HCT116 (cell line): ENCODE results near the gene ZNF311. TPM values are rescaled to one million over a fixed set of nuclear protein-coding genes. Genes with fewer than 3 reads are reported as not detected.

Source experiments
- ATAC-seq: fragments of 200-7000 bp; cut with Tn5 transposase; 2 replicates; pipeline ENCODE4 v1.9.1; 2020; ENCODE audit warnings: mild to moderate bottlenecking, moderate library complexity
- BruUV-seq: library from RNA; stranded (reverse); fragments of 400-500 nt; replicated peaks from 2 replicates; lab custom pipeline; 2021; lab: Mats Ljungman, UMichigan
- CTCF ChIA-PET: fragments of 300-600 bp; sonication (Branson Sonifier 250); formaldehyde crosslinking; loops from one replicate; lab custom pipeline; 2021; ENCODE audit warnings: antibody characterized with exemption; lab: Charles Lee
- POLR2A ChIA-PET: fragments of 300-600, 350-600 bp; sonication (Branson Sonifier 250); formaldehyde crosslinking; loops from one replicate; lab custom pipeline; 2021; ENCODE audit warnings: antibody characterized with exemption; lab: Charles Lee
- RAD21 ChIA-PET, 2 experiments: fragments of 300-600 bp; sonication (Branson Sonifier 250); formaldehyde crosslinking; loops; one replicate each; lab custom pipeline; 2023; ENCODE audit warnings: low total read pairs in 2 of 2; ENCODE audit not compliant: uncharacterized antibody in 2 of 2, unreplicated experiment in 2 of 2, low non-redundant PET in 1 of 2; lab: Charles Lee
- DNase-seq: peaks from one replicate; pipeline ENCODE4 v3.0.0-alpha.2; 2010; ENCODE audit warnings: low read depth, low spot score
- H2AFZ ChIP-seq: fragments of 200-600 bp; shearing (Covaris generic), sonication (generic); 2 replicates; pipeline ENCODE4 v1.6.1; 2017; ENCODE audit warnings: low read depth, mixed run types, mixed read lengths, antibody characterized with exemption, low read length; ENCODE audit not compliant: poor library complexity, severe bottlenecking
- H3K27ac ChIP-seq: 2 replicates; pipeline ENCODE4 v1.5.1; 2012; ENCODE audit warnings: low read depth, low read length
- H3K27me3 ChIP-seq: fragments of 200-600 bp; sonication (generic); 2 replicates; pipeline ENCODE4 v1.6.1; 2016; ENCODE audit warnings: mixed run types, low read length, mixed read lengths; ENCODE audit not compliant: insufficient read depth
- H3K36me3 ChIP-seq, 2 experiments: fragments of 200-500 bp in 1 of 2; fragments of 200-600 bp in 1 of 2; sonication (Bioruptor generic) in 1 of 2; sonication (generic) in 1 of 2; 2 replicates each; pipeline versions ENCODE4 v1.5.1 to v1.6.1; 2014 to 2016; ENCODE audit warnings: low read length in 2 of 2, inconsistent platforms in 1 of 2, mixed read lengths in 1 of 2, mixed run types in 1 of 2; ENCODE audit not compliant: insufficient read depth in 2 of 2, control insufficient read depth in 1 of 2
- H3K4me1 ChIP-seq, 2 experiments: fragments of 200-600 bp in 1 of 2; sonication (generic) in 1 of 2; 2 replicates each; pipeline versions ENCODE4 v1.5.1 to v1.6.1; 2012 to 2017; ENCODE audit warnings: low read length in 2 of 2, inconsistent platforms in 1 of 2, mild to moderate bottlenecking in 1 of 2, mixed read lengths in 1 of 2, mixed run types in 1 of 2, moderate library complexity in 1 of 2; ENCODE audit not compliant: insufficient read depth in 2 of 2, control insufficient read depth in 1 of 2
- H3K4me2 ChIP-seq: fragments of 200-600 bp; sonication (generic); 2 replicates; pipeline ENCODE4 v1.6.1; 2017; ENCODE audit warnings: mixed run types, low read length, mixed read lengths
- H3K4me3 ChIP-seq, 2 experiments: fragments of 200-600 bp in 1 of 2; sonication (generic) in 1 of 2; replicated peaks in 1 of 2; 2 replicates each; pipeline ENCODE4 v1.5.1; 2011 to 2016; ENCODE audit warnings: low read length in 2 of 2, control low read depth in 1 of 2, low read depth in 1 of 2, mild to moderate bottlenecking in 1 of 2, mixed read lengths in 1 of 2, mixed run types in 1 of 2
- H3K79me2 ChIP-seq: fragments of 200-600 bp; sonication (generic); 2 replicates; pipeline ENCODE4 v1.6.1; 2017; ENCODE audit warnings: mild to moderate bottlenecking, mixed run types, low read length, moderate library complexity, mixed read lengths; ENCODE audit not compliant: insufficient read depth
- H3K9ac ChIP-seq: fragments of 200-600 bp; sonication (generic); 2 replicates; pipeline ENCODE4 v1.6.1; 2016; ENCODE audit warnings: low read length, mixed read lengths
- H3K9me2 ChIP-seq: fragments of 200-600 bp; sonication (generic), shearing (Covaris generic); 2 replicates; pipeline ENCODE4 v1.6.1; 2017; ENCODE audit warnings: mixed run types, mild to moderate bottlenecking, moderate library complexity; ENCODE audit not compliant: insufficient read depth
- H3K9me3 ChIP-seq, 2 experiments: fragments of 200-500 bp in 1 of 2; fragments of 200-600 bp in 1 of 2; sonication (Bioruptor generic) in 1 of 2; sonication (generic) in 1 of 2; 2 replicates each; pipeline ENCODE4 v1.6.1; 2014 to 2017; ENCODE audit warnings: low read length in 2 of 2, mixed read lengths in 2 of 2, inconsistent platforms in 1 of 2, low read depth in 1 of 2, mild to moderate bottlenecking in 1 of 2, mixed run types in 1 of 2, moderate library complexity in 1 of 2; ENCODE audit not compliant: control insufficient read depth in 1 of 2, insufficient read depth in 1 of 2
- H4K20me1 ChIP-seq: fragments of 200-600 bp; sonication (generic), shearing (Covaris generic); 2 replicates; pipeline ENCODE4 v1.6.1; 2017; ENCODE audit warnings: mixed run types, mild to moderate bottlenecking, moderate library complexity; ENCODE audit not compliant: insufficient read depth
- EGR1 ChIP-seq: IDR thresholded peaks from 2 replicates; pipeline ENCODE4 v1.6.1; 2012; ENCODE audit warnings: low read depth
- EZH2phosphoT487 ChIP-seq: fragments of 200-600 bp; IDR thresholded peaks from 2 replicates; pipeline ENCODE4 v1.6.1; 2018; ENCODE audit warnings: antibody characterized with exemption, borderline replicate concordance
- POLR2A ChIP-seq: IDR thresholded peaks from 2 replicates; pipeline ENCODE4 v1.7.0; 2011; ENCODE audit warnings: borderline replicate concordance; ENCODE audit not compliant: insufficient read depth, insufficient read length; ENCODE audit errors: extremely low read depth
- REST ChIP-seq: IDR thresholded peaks from 2 replicates; pipeline ENCODE4 v1.6.1; 2012; ENCODE audit warnings: low read depth
- ZBTB33 ChIP-seq: IDR thresholded peaks from 2 replicates; pipeline ENCODE4 v1.6.1; 2011; ENCODE audit warnings: mild to moderate bottlenecking, low read length, moderate library complexity; ENCODE audit not compliant: insufficient replicate concordance; ENCODE audit errors: extremely low read depth
- ZNF274 ChIP-seq: fragments of 200-500 bp; sonication (Bioruptor generic); IDR thresholded peaks from 2 replicates; pipeline ENCODE4 v1.6.1; 2014; ENCODE audit warnings: mild to moderate bottlenecking, low read depth, low read length, inconsistent platforms
- intact Hi-C: fragments of 100-400 bp; cut with micrococcal nuclease; formaldehyde crosslinking; loops from 2 replicates; pipeline ENCODE4 v1.10.0; 2022
- total RNA-seq: library from RNA; stranded (reverse); gene quantifications from one replicate; pipeline ENCODE4 v1.2.1, GENCODE V29; 2021; ENCODE audit not compliant: unreplicated experiment
- TF ChIP-seq, protein P1 (sequence below): IDR thresholded peaks from 2 replicates; pipeline ENCODE4 v1.6.1; 2012

Gene ZNF311
- total RNA-seq, 1 experiment from 2014 or later = not detected

GRCh38 chr6:28978133-28978491 is 27.0 kb downstream of the ZNF311 start:
- ATAC-seq (no peak), DNase-seq (no peak)
- Histone ChIP-seq H3K9me2 (no peaks in the 10 kb centered on the region), H3K4me3 (no peak overlapping the region), H3K9ac (no peak overlapping the region), H4K20me1 (no peaks in the 10 kb centered on the region), H2AFZ (no peak overlapping the region), H3K27me3 (no peaks in the 10 kb centered on the region), H3K4me2 (no peak overlapping the region), H3K79me2 (no peaks in the 10 kb centered on the region), H3K9me3 (no peaks in the 10 kb centered on the region), H3K27ac (no peak overlapping the region), H3K4me1 (peaks cover 25 to 41% of the 10 kb centered on the region in 2 experiments), H3K36me3 (no peaks in the 10 kb centered on the region)
- POLR2A ChIA-PET = no interaction called here
- no TSS peak for BruUV-seq
- intact Hi-C loops = no loop called here
- RAD21 ChIA-PET = no interaction called here
- TF ChIP-seq ZNF274 = no peak
- TF ChIP-seq, protein P1, sequence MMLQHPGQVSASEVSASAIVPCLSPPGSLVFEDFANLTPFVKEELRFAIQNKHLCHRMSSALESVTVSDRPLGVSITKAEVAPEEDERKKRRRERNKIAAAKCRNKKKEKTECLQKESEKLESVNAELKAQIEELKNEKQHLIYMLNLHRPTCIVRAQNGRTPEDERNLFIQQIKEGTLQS = no peak
- no peak for TF ChIP-seq EGR1
- no peak for TF ChIP-seq REST
- TF ChIP-seq ZBTB33 = no peak
- TF ChIP-seq EZH2phosphoT487 = no peak
- TF ChIP-seq POLR2A = no peak
- CTCF ChIA-PET = no interaction called here
